Tibial artery (tissue), 4 donors: ENCODE measurements around the gene LTBP2.
"Not testable (repeated sequence)": the region's sequence is repeated elsewhere in the genome, so short reads cannot be mapped to it uniquely, and the experiment has no call there.

Source experiments
- DNase-seq, 2 donors: peaks; one replicate each; pipeline ENCODE4 v3.0.0-alpha.2; 2019
- H3K27ac ChIP-seq, 2 donors: fragments of 200-600 bp; sonication (generic) in 1 of 2; 1 replicate in 1 of 2; 2 replicates in 1 of 2; pipeline ENCODE4 v1.5.1; 2018 to 2019; ENCODE audit warnings: mild to moderate bottlenecking in 1 of 2
- H3K27me3 ChIP-seq, 2 donors: fragments of 200-600 bp; sonication (generic) in 1 of 2; one replicate each; pipeline versions ENCODE4 v1.5.1 to v1.6.0; 2016 to 2019
- H3K36me3 ChIP-seq, 3 donors: fragments of 200-600 bp; sonication (generic) in 2 of 3; one replicate each; pipeline ENCODE4 v1.5.1; 2016 to 2019; ENCODE audit warnings: mild to moderate bottlenecking in 2 of 3
- H3K4me1 ChIP-seq, 4 donors: fragments of 200-600 bp; sonication (generic) in 2 of 4; 1 replicate in 3 of 4; 2 replicates in 1 of 4; pipeline ENCODE4 v1.5.1; 2016 to 2019
- H3K4me3 ChIP-seq, 2 donors: fragments of 200-600 bp; sonication (generic) in 1 of 2; 1 replicate in 1 of 2; 2 replicates in 1 of 2; pipeline ENCODE4 v1.5.1; 2018 to 2019; ENCODE audit warnings: mild to moderate bottlenecking in 2 of 2
- H3K9me3 ChIP-seq, 3 donors: fragments of 200-600 bp; sonication (generic) in 1 of 3; one replicate each; pipeline ENCODE4 v1.5.1; 2016 to 2019
- CTCF ChIP-seq, 2 experiments: fragments of 200-600 bp in 1 of 2; fragments of 450-650 bp in 1 of 2; IDR thresholded peaks; one replicate each; pipeline ENCODE4 v1.5.1; 2017 to 2019; ENCODE audit warnings: antibody characterized with exemption in 2 of 2, mild to moderate bottlenecking in 1 of 2, moderate library complexity in 1 of 2
- intact Hi-C: fragments of 100-400 bp; cut with DNase I; formaldehyde crosslinking; loops from one replicate; pipeline ENCODE4 v1.15.0; 2023; ENCODE audit warnings: low total_unique reads

The LTBP2 gene

GRCh38 chr14:74541225-74541624, 70.8 kb downstream of the LTBP2 start:
- TF ChIP-seq CTCF (IDR thresholded peaks at IDR 0.05) = no peak
- peaks cover 0 to 60% (median 21%) of the 10 kb centered on the region in 3 donors for H3K36me3 ChIP-seq
- H3K9me3 ChIP-seq = no peaks in the 10 kb centered on the region
- no peak overlapping the region for H3K27ac ChIP-seq
- H3K4me3 ChIP-seq = no peak overlapping the region
- DNase-seq = no peak
- H3K4me1 ChIP-seq = peaks cover 0 to 7% (median 0%) of the 10 kb centered on the region in 4 donors
- no peaks in the 10 kb centered on the region for H3K27me3 ChIP-seq
- intact Hi-C loops = no loop called here

GRCh38 chr14:74539503-74539902, 72.5 kb downstream of the LTBP2 start:
- intact Hi-C loops = no loop called here
- Histone ChIP-seq H3K27ac (peak overlapping the region; percentile 33 to 56), H3K4me3 (no peak overlapping the region), H3K4me1 (peaks cover 0 to 6% (median 0%) of the 10 kb centered on the region in 4 donors), H3K36me3 (peaks cover 3 to 59% (median 11%) of the 10 kb centered on the region in 3 donors), H3K9me3 (no peaks in the 10 kb centered on the region), H3K27me3 (no peaks in the 10 kb centered on the region)
- DNase-seq = no peak
- no peak for TF ChIP-seq CTCF (IDR thresholded peaks at IDR 0.05)

- H3K27ac ChIP-seq = peak overlapping the region; percentile 33 to 56
- H3K9me3 ChIP-seq = no peaks in the 10 kb centered on the region
- no peak for DNase-seq
- intact Hi-C loops = no loop called here
- no peak for TF ChIP-seq CTCF (IDR thresholded peaks at IDR 0.05)
- H3K27me3 ChIP-seq = no peaks in the 10 kb centered on the region
- peaks cover 3 to 57% (median 11%) of the 10 kb centered on the region in 3 donors for H3K36me3 ChIP-seq
- no peak overlapping the region for H3K4me3 ChIP-seq
- peaks cover 0 to 6% (median 0%) of the 10 kb centered on the region in 4 donors for H3K4me1 ChIP-seq
These were observed 73.3 kb downstream of the LTBP2 start for GRCh38 chr14:74538411-74539391.

- DNase-seq, intact Hi-C loops, H3K4me3 ChIP-seq, H3K4me1 ChIP-seq, H3K27me3 ChIP-seq, H3K9me3 ChIP-seq: not testable (repeated sequence)
- peak overlapping the region in 1 of 2 donors; percentile 20 for H3K27ac ChIP-seq
- peaks cover 3 to 68% (median 5%) of the 10 kb centered on the region in 3 donors for H3K36me3 ChIP-seq
These were observed 75.7 kb downstream of the LTBP2 start for GRCh38 chr14:74536336-74536735.

- H3K4me3 ChIP-seq = no peak overlapping the region
- DNase-seq = no peak
- H3K27me3 ChIP-seq = no peaks in the 10 kb centered on the region
- no peak for TF ChIP-seq CTCF (IDR thresholded peaks at IDR 0.05)
- no peaks in the 10 kb centered on the region for H3K9me3 ChIP-seq
- peaks cover 3 to 66% (median 5%) of the 10 kb centered on the region in 3 donors for H3K36me3 ChIP-seq
- peaks cover 0 to 6% (median 0%) of the 10 kb centered on the region in 4 donors for H3K4me1 ChIP-seq
- peak overlapping the region in 1 of 2 donors; percentile 20 for H3K27ac ChIP-seq
- intact Hi-C loops = no loop called here
These were observed 76.2 kb downstream of the LTBP2 start for GRCh38 chr14:74535756-74536325.

GRCh38 chr14:74533576-74533975, 78.5 kb downstream of the LTBP2 start:
- intact Hi-C loops = no loop called here
- Histone ChIP-seq H3K27me3 (no peaks in the 10 kb centered on the region), H3K36me3 (peaks cover 3 to 72% (median 18%) of the 10 kb centered on the region in 3 donors), H3K4me3 (no peak overlapping the region), H3K4me1 (peaks cover 0 to under 1% (median 0%) of the 10 kb centered on the region in 4 donors), H3K27ac (no peak overlapping the region), H3K9me3 (no peaks in the 10 kb centered on the region)
- TF ChIP-seq CTCF (IDR thresholded peaks at IDR 0.05) = no peak
- DNase-seq = no peak
